Activated naive CD4-positive, alpha-beta T cell treated with anti-CD3 and anti-CD28 coated beads, Interleukin-2, amount 10 ng/mL, durations not matched to agents 7 days and 5 days (primary cell): ENCODE results near the gene GLRA1.

Experiments used
- CTCF ChIA-PET: fragments of 350-600 bp; sonication (Branson Sonifier 250); formaldehyde crosslinking; loops from one replicate; lab custom pipeline; 2021; ENCODE audit warnings: antibody characterized with exemption; lab: Charles Lee
- DNase-seq: peaks from one replicate; pipeline ENCODE4 v3.0.0-alpha.2; 2020
- H3K27ac Mint-ChIP-seq: one replicate; pipeline ENCODE4 v1.8.0; 2021; ENCODE audit warnings: mild to moderate bottlenecking, moderate library complexity, mixed read lengths
- H3K27me3 Mint-ChIP-seq: one replicate; pipeline ENCODE4 v1.8.0; 2021; ENCODE audit warnings: mild to moderate bottlenecking, mixed read lengths
- H3K36me3 Mint-ChIP-seq: one replicate; pipeline ENCODE4 v1.8.0; 2021; ENCODE audit warnings: mixed read lengths
- H3K4me1 Mint-ChIP-seq: one replicate; pipeline ENCODE4 v1.8.0; 2021; ENCODE audit warnings: mixed read lengths
- H3K4me3 Mint-ChIP-seq: one replicate; pipeline ENCODE4 v1.8.0; 2021; ENCODE audit warnings: mild to moderate bottlenecking, moderate library complexity, mixed read lengths
- H3K9me3 Mint-ChIP-seq: one replicate; pipeline ENCODE4 v1.8.0; 2021; ENCODE audit warnings: mixed read lengths

GLRA1 gene

GRCh38 chr5:151947931-151948608 lies 23.4 kb upstream of the GLRA1 start:
- no peak for DNase-seq
- H3K36me3 Mint-ChIP-seq: no peaks in the 10 kb centered on the region
- no peaks in the 10 kb centered on the region for H3K9me3 Mint-ChIP-seq
- H3K4me1 Mint-ChIP-seq: peaks cover 22% of the 10 kb centered on the region
- H3K27me3 Mint-ChIP-seq: peaks cover 7% of the 10 kb centered on the region
- H3K27ac Mint-ChIP-seq: no peak overlapping the region
- no peak overlapping the region for H3K4me3 Mint-ChIP-seq
- CTCF ChIA-PET: interaction anchor here (1.0 kb wide), 1 partner anchor 195 kb away, joined by 3 read pairs; no protein-coding TSS in a partner anchor

GRCh38 chr5:151937851-151938250 lies 13.2 kb upstream of the GLRA1 start:
- H3K9me3 Mint-ChIP-seq: no peaks in the 10 kb centered on the region
- no peaks in the 10 kb centered on the region for H3K36me3 Mint-ChIP-seq
- no peak overlapping the region for H3K4me3 Mint-ChIP-seq
- no peaks in the 10 kb centered on the region for H3K4me1 Mint-ChIP-seq
- no peak for DNase-seq
- CTCF ChIA-PET: interaction anchor here (1.0 kb wide), 1 partner anchor 412 kb away, joined by 3 read pairs; no protein-coding TSS in a partner anchor
- H3K27me3 Mint-ChIP-seq: no peaks in the 10 kb centered on the region
- no peak overlapping the region for H3K27ac Mint-ChIP-seq

GRCh38 chr5:151935135-151935695 lies 10.6 kb upstream of the GLRA1 start:
- Mint-ChIP-seq H3K4me1 (no peaks in the 10 kb centered on the region), H3K36me3 (no peaks in the 10 kb centered on the region), H3K4me3 (no peak overlapping the region), H3K27me3 (no peaks in the 10 kb centered on the region), H3K27ac (no peak overlapping the region), H3K9me3 (peaks cover 8% of the 10 kb centered on the region)
- no peak for DNase-seq
- CTCF ChIA-PET: no interaction called here

- Mint-ChIP-seq H3K27ac (no peak overlapping the region), H3K4me3 (no peak overlapping the region), H3K27me3 (no peaks in the 10 kb centered on the region), H3K36me3 (no peaks in the 10 kb centered on the region), H3K9me3 (peaks cover 8% of the 10 kb centered on the region), H3K4me1 (no peaks in the 10 kb centered on the region)
- no peak for DNase-seq
- CTCF ChIA-PET: no interaction called here
These were observed 6.6 kb upstream of the GLRA1 start for GRCh38 chr5:151931260-151931659.

- Mint-ChIP-seq H3K4me1 (no peaks in the 10 kb centered on the region), H3K36me3 (no peaks in the 10 kb centered on the region), H3K4me3 (no peak overlapping the region), H3K27me3 (peaks cover 14% of the 10 kb centered on the region), H3K27ac (no peak overlapping the region), H3K9me3 (no peaks in the 10 kb centered on the region)
- DNase-seq: no peak
- CTCF ChIA-PET: interaction anchor here (1.1 kb wide), 1 partner anchor 217 kb away, joined by 3 read pairs; no protein-coding TSS in a partner anchor
These were observed 1.5 kb upstream of the GLRA1 start for GRCh38 chr5:151926188-151926587.

- Mint-ChIP-seq H3K27me3 (peaks cover 14% of the 10 kb centered on the region), H3K36me3 (no peaks in the 10 kb centered on the region), H3K9me3 (no peaks in the 10 kb centered on the region), H3K4me1 (no peaks in the 10 kb centered on the region), H3K4me3 (no peak overlapping the region), H3K27ac (no peak overlapping the region)
- CTCF ChIA-PET: no interaction called here
- DNase-seq: no peak
These were observed 689 bp upstream of the GLRA1 start for GRCh38 chr5:151925340-151925739.

- H3K4me1 Mint-ChIP-seq: no peaks in the 10 kb centered on the region
- no peak overlapping the region for H3K4me3 Mint-ChIP-seq
- no peak overlapping the region for H3K27ac Mint-ChIP-seq
- H3K9me3 Mint-ChIP-seq: no peaks in the 10 kb centered on the region
- CTCF ChIA-PET: interaction anchor here (1.1 kb wide), 1 partner anchor 99 kb away, joined by 3 read pairs; no protein-coding TSS in a partner anchor
- DNase-seq: no peak
- peaks cover 14% of the 10 kb centered on the region for H3K27me3 Mint-ChIP-seq
- no peaks in the 10 kb centered on the region for H3K36me3 Mint-ChIP-seq
These were observed 680 bp downstream of the GLRA1 start for GRCh38 chr5:151923866-151924476.

GRCh38 chr5:151921916-151922315 lies 2.7 kb downstream of the GLRA1 start:
- Mint-ChIP-seq H3K27ac (no peak overlapping the region), H3K27me3 (peaks cover 14% of the 10 kb centered on the region), H3K9me3 (no peaks in the 10 kb centered on the region), H3K4me1 (no peaks in the 10 kb centered on the region), H3K36me3 (no peaks in the 10 kb centered on the region), H3K4me3 (no peak overlapping the region)
- no peak for DNase-seq
- CTCF ChIA-PET: no interaction called here

- no peak overlapping the region for H3K27ac Mint-ChIP-seq
- CTCF ChIA-PET: interaction anchor here (0.7 to 1.0 kb wide), 2 partner anchors 14 to 93 kb away, joined by 3 read pairs; no protein-coding TSS in a partner anchor
- H3K9me3 Mint-ChIP-seq: no peaks in the 10 kb centered on the region
- no peak overlapping the region for H3K4me3 Mint-ChIP-seq
- H3K36me3 Mint-ChIP-seq: no peaks in the 10 kb centered on the region
- H3K27me3 Mint-ChIP-seq: peaks cover 4% of the 10 kb centered on the region
- H3K4me1 Mint-ChIP-seq: no peaks in the 10 kb centered on the region
- DNase-seq: no peak
These were observed 6.7 kb downstream of the GLRA1 start for GRCh38 chr5:151917904-151918303.

- Mint-ChIP-seq H3K27ac (no peak overlapping the region), H3K27me3 (peaks cover 4% of the 10 kb centered on the region), H3K36me3 (no peaks in the 10 kb centered on the region), H3K4me1 (no peaks in the 10 kb centered on the region), H3K4me3 (no peak overlapping the region), H3K9me3 (no peaks in the 10 kb centered on the region)
- no peak for DNase-seq
- CTCF ChIA-PET: no interaction called here
These were observed 11.2 kb downstream of the GLRA1 start for GRCh38 chr5:151913425-151913824.

- Mint-ChIP-seq H3K4me3 (no peak overlapping the region), H3K36me3 (no peaks in the 10 kb centered on the region), H3K27me3 (peaks cover 4% of the 10 kb centered on the region), H3K9me3 (no peaks in the 10 kb centered on the region), H3K4me1 (no peaks in the 10 kb centered on the region), H3K27ac (no peak overlapping the region)
- no peak for DNase-seq
- CTCF ChIA-PET: no interaction called here
These were observed 12.3 kb downstream of the GLRA1 start for GRCh38 chr5:151912360-151912759.

GRCh38 chr5:151911011-151911410 lies 13.6 kb downstream of the GLRA1 start:
- no peak for DNase-seq
- no peaks in the 10 kb centered on the region for H3K4me1 Mint-ChIP-seq
- no peaks in the 10 kb centered on the region for H3K27me3 Mint-ChIP-seq
- H3K27ac Mint-ChIP-seq: no peak overlapping the region
- no peaks in the 10 kb centered on the region for H3K36me3 Mint-ChIP-seq
- H3K4me3 Mint-ChIP-seq: no peak overlapping the region
- no peaks in the 10 kb centered on the region for H3K9me3 Mint-ChIP-seq
- CTCF ChIA-PET: no interaction called here

GRCh38 chr5:151909628-151910027 lies 15.0 kb downstream of the GLRA1 start:
- Mint-ChIP-seq H3K9me3 (no peaks in the 10 kb centered on the region), H3K27me3 (no peaks in the 10 kb centered on the region), H3K4me3 (no peak overlapping the region), H3K4me1 (no peaks in the 10 kb centered on the region), H3K27ac (no peak overlapping the region), H3K36me3 (no peaks in the 10 kb centered on the region)
- CTCF ChIA-PET: no interaction called here
- DNase-seq: no peak

- H3K27me3 Mint-ChIP-seq: peaks cover 8% of the 10 kb centered on the region
- H3K9me3 Mint-ChIP-seq: no peaks in the 10 kb centered on the region
- DNase-seq: no peak
- H3K27ac Mint-ChIP-seq: no peak overlapping the region
- CTCF ChIA-PET: no interaction called here
- no peak overlapping the region for H3K4me3 Mint-ChIP-seq
- H3K4me1 Mint-ChIP-seq: no peaks in the 10 kb centered on the region
- H3K36me3 Mint-ChIP-seq: no peaks in the 10 kb centered on the region
These were observed 18.4 kb downstream of the GLRA1 start for GRCh38 chr5:151906246-151906645.

GRCh38 chr5:151905557-151905961 lies 19.1 kb downstream of the GLRA1 start:
- Mint-ChIP-seq H3K4me3 (no peak overlapping the region), H3K36me3 (no peaks in the 10 kb centered on the region), H3K27ac (no peak overlapping the region), H3K27me3 (peaks cover 8% of the 10 kb centered on the region), H3K4me1 (no peaks in the 10 kb centered on the region), H3K9me3 (no peaks in the 10 kb centered on the region)
- CTCF ChIA-PET: no interaction called here
- no peak for DNase-seq
